Measurements from ENCODE around the gene MAML3.

Gene MAML3

GRCh38 chr4:139971111-139971510 lies 182.9 kb downstream of the MAML3 start:
- CTCF ChIA-PET = no interaction called here
- no peak for DNase-seq (ENCODE audit: low read depth, low spot score)
- TF ChIP-seq CTCF (IDR thresholded peaks at IDR 0.05; ENCODE audit: insufficient read depth, low read length, missing control alignments) = no peak

GRCh38 chr4:139969635-139970266 lies 184.2 kb downstream of the MAML3 start:
- no peak for DNase-seq (ENCODE audit: low read depth, low spot score)
- CTCF ChIA-PET = no interaction called here
- POLR2A ChIA-PET = no interaction called here
- TF ChIP-seq CTCF (IDR thresholded peaks at IDR 0.05; ENCODE audit: insufficient read depth, low read length, missing control alignments) = no peak
- no peak overlapping the region for H3K4me3 ChIP-seq (ENCODE audit: low read depth, low read length)

More at GRCh38 chr4:139971111-139971510, 182.9 kb downstream of the MAML3 start:
- H3K4me3 ChIP-seq (ENCODE audit: low read depth, low read length) = no peak overlapping the region
- POLR2A ChIA-PET = no interaction called here

- DNase-seq (ENCODE audit: low read depth, low spot score) = no peak
- no peak overlapping the region for H3K4me3 ChIP-seq (ENCODE audit: low read depth, low read length)
- ChIA-PET CTCF (no interaction called here), POLR2A (no interaction called here)
- TF ChIP-seq CTCF (IDR thresholded peaks at IDR 0.05; ENCODE audit: insufficient read depth, low read length, missing control alignments) = no peak
Observed at GRCh38 chr4:139968831-139969230, 185.2 kb downstream of the MAML3 start.

GRCh38 chr4:139966383-139966782 lies 187.6 kb downstream of the MAML3 start:
- TF ChIP-seq CTCF (IDR thresholded peaks at IDR 0.05; ENCODE audit: insufficient read depth, low read length, missing control alignments) = no peak
- ChIA-PET POLR2A (no interaction called here), CTCF (interaction anchor here (1.5 kb wide), 1 partner anchor 9 kb away, joined by 3 read pairs; no protein-coding TSS in a partner anchor)
- H3K4me3 ChIP-seq (ENCODE audit: low read depth, low read length) = no peak overlapping the region
- DNase-seq (ENCODE audit: low read depth, low spot score) = no peak

GRCh38 chr4:139965789-139966188 lies 188.2 kb downstream of the MAML3 start:
- ChIA-PET POLR2A (no interaction called here), CTCF (interaction anchor here (1.5 kb wide), 1 partner anchor 8 kb away, joined by 3 read pairs; no protein-coding TSS in a partner anchor)
- no peak overlapping the region for H3K4me3 ChIP-seq (ENCODE audit: low read depth, low read length)
- no peak for TF ChIP-seq CTCF (IDR thresholded peaks at IDR 0.05; ENCODE audit: insufficient read depth, low read length, missing control alignments)
- DNase-seq (ENCODE audit: low read depth, low spot score) = no peak

- ChIA-PET POLR2A (no interaction called here), CTCF (interaction anchor here (0.8 to 1.0 kb wide), 2 partner anchors 10 to 15 kb away, joined by 3 to 5 read pairs; no protein-coding TSS in a partner anchor)
- TF ChIP-seq CTCF (IDR thresholded peaks at IDR 0.05; ENCODE audit: insufficient read depth, low read length, missing control alignments) = no peak
- no peak overlapping the region for H3K4me3 ChIP-seq (ENCODE audit: low read depth, low read length)
- no peak for DNase-seq (ENCODE audit: low read depth, low spot score)
Observed at GRCh38 chr4:139963708-139964107, 190.3 kb downstream of the MAML3 start.

Data from AG04449 (cell line).